SK-N-SH (cell line): ENCODE results near the gene GYG1. TPM values are rescaled to one million over a fixed set of nuclear protein-coding genes. Genes with fewer than 3 reads are reported as not detected.
"Not testable (repeated sequence)": the region's sequence is repeated elsewhere in the genome, so short reads cannot be mapped to it uniquely, and the experiment has no call there.

Source experiments
- CTCF ChIA-PET: fragments of 300-600, 350-600 bp; formaldehyde crosslinking; extraction: SDS; loops from one replicate; lab custom pipeline; 2021; lab: Yijun Ruan, JAX
- POLR2A ChIA-PET: fragments of 350-600 bp; sonication (Branson Sonifier 250); formaldehyde crosslinking; extraction: SDS; loops from one replicate; lab custom pipeline; 2020; ENCODE audit warnings: antibody characterized with exemption, inconsistent platforms; lab: Yijun Ruan, JAX
- DNase-seq: peaks from one replicate; pipeline ENCODE4 v3.0.0; 2012
- H2AFZ ChIP-seq: fragments of 200-600 bp; sonication (generic); 2 replicates; pipeline ENCODE4 v1.8.1; 2016; ENCODE audit warnings: antibody characterized with exemption, mild to moderate bottlenecking, low read depth
- H3F3A ChIP-seq: fragments of 200-600 bp; sonication (generic); replicated peaks from 2 replicates; pipeline ENCODE3; 2016; ENCODE audit warnings: antibody characterized with exemption, mild to moderate bottlenecking; ENCODE audit not compliant: insufficient read depth
- H3K27ac ChIP-seq, 2 experiments: fragments of 200-500 bp in 1 of 2; fragments of 200-600 bp in 1 of 2; sonication (Bioruptor generic) in 1 of 2; sonication (generic), shearing (Covaris generic) in 1 of 2; 2 replicates each; pipeline versions ENCODE4 v1.5.1 to v1.6.1; 2014 to 2016; ENCODE audit warnings: low read depth in 2 of 2, inconsistent platforms in 1 of 2, low read length in 1 of 2, mild to moderate bottlenecking in 1 of 2, mixed read lengths in 1 of 2
- H3K27me3 ChIP-seq: fragments of 200-600 bp; sonication (generic), shearing (Covaris generic); 2 replicates; pipeline ENCODE4 v1.6.1; 2016; ENCODE audit warnings: mixed run types; ENCODE audit not compliant: insufficient read depth
- H3K36me3 ChIP-seq, 2 experiments: fragments of 200-500 bp in 1 of 2; fragments of 200-600 bp in 1 of 2; sonication (Bioruptor generic) in 1 of 2; sonication (generic) in 1 of 2; replicated peaks in 1 of 2; 2 replicates each; pipeline versions ENCODE3 to v1.5.1; 2014 to 2016; ENCODE audit warnings: low read length in 1 of 2, mild to moderate bottlenecking in 1 of 2; ENCODE audit not compliant: insufficient read depth in 2 of 2, control insufficient read depth in 1 of 2
- H3K4me1 ChIP-seq, 2 experiments: fragments of 200-500 bp in 1 of 2; fragments of 200-600 bp in 1 of 2; sonication (Bioruptor generic) in 1 of 2; sonication (generic), shearing (Covaris generic) in 1 of 2; 2 replicates each; pipeline versions ENCODE4 v1.5.1 to v1.6.1; 2014 to 2016; ENCODE audit warnings: low read depth in 1 of 2, low read length in 1 of 2, mixed run types in 1 of 2; ENCODE audit not compliant: insufficient read depth in 2 of 2, control insufficient read depth in 1 of 2
- H3K4me2 ChIP-seq: fragments of 200-600 bp; sonication (generic), shearing (Covaris generic); 2 replicates; pipeline ENCODE4 v1.6.1; 2017; ENCODE audit warnings: mixed run types
- H3K4me3 ChIP-seq, 2 experiments: fragments of 200-500 bp in 1 of 2; fragments of 200-600 bp in 1 of 2; sonication (Bioruptor generic) in 1 of 2; sonication (generic), shearing (Covaris generic) in 1 of 2; 2 replicates each; pipeline versions ENCODE4 v1.5.1 to v1.8.1; 2014 to 2016; ENCODE audit warnings: low read depth in 2 of 2, inconsistent platforms in 1 of 2, low read length in 1 of 2, mild to moderate bottlenecking in 1 of 2, mixed read lengths in 1 of 2, moderate library complexity in 1 of 2
- H3K79me2 ChIP-seq: fragments of 200-600 bp; sonication (generic); 2 replicates; pipeline ENCODE4 v1.8.1; 2017; ENCODE audit warnings: mild to moderate bottlenecking; ENCODE audit not compliant: insufficient read depth
- H3K9ac ChIP-seq: fragments of 200-600 bp; sonication (generic); 2 replicates; pipeline ENCODE4 v1.6.1; 2017; ENCODE audit warnings: mixed run types
- H3K9me2 ChIP-seq: fragments of 200-600 bp; sonication (generic); 2 replicates; pipeline ENCODE4 v1.6.1; 2017; ENCODE audit warnings: mixed run types
- H3K9me3 ChIP-seq: fragments of 200-600 bp; sonication (generic); 2 replicates; pipeline ENCODE4 v1.6.1; 2017; ENCODE audit warnings: mixed run types, mild to moderate bottlenecking, moderate library complexity
- H4K20me1 ChIP-seq: fragments of 200-600 bp; sonication (generic); 2 replicates; pipeline ENCODE4 v1.6.1; 2017; ENCODE audit warnings: mild to moderate bottlenecking, mixed run types; ENCODE audit not compliant: insufficient read depth
- EP300 ChIP-seq, 2 experiments: IDR thresholded peaks; 2 replicates each; pipeline versions ENCODE4 v1.4.0 to v1.6.1; 2012; ENCODE audit warnings: borderline replicate concordance in 1 of 2, low read depth in 1 of 2, low read length in 1 of 2
- GABPA ChIP-seq: IDR thresholded peaks from 2 replicates; pipeline ENCODE4 v1.4.0; 2012; ENCODE audit warnings: low read depth, mild to moderate bottlenecking
- JUND ChIP-seq: IDR thresholded peaks from 2 replicates; pipeline ENCODE4 v1.4.0; 2012
- MXI1 ChIP-seq: IDR thresholded peaks from 2 replicates; pipeline ENCODE4 v1.6.1; 2012; ENCODE audit warnings: mild to moderate bottlenecking, low read depth, low read length, improper control_type of control experiment
- NRF1 ChIP-seq: IDR thresholded peaks from 2 replicates; pipeline ENCODE4 v1.6.1; 2012; ENCODE audit warnings: low read depth, mild to moderate bottlenecking, low read length
- PBX3 ChIP-seq: IDR thresholded peaks from 2 replicates; pipeline ENCODE4; 2012
- RFX5 ChIP-seq: IDR thresholded peaks from 2 replicates; pipeline ENCODE4 v1.6.1; 2012; ENCODE audit warnings: mild to moderate bottlenecking, improper control_type of control experiment, low read length
- WGBS: methylation state at CpG from one replicate; pipeline ENCODE4 v1.1.6; 2017; ENCODE audit warnings: low lambda C conversion rate; 5-methylcytosine and 5-hydroxymethylcytosine counted together
- polyA plus RNA-seq, 3 experiments: library from polyadenylated mRNA; depleted of rRNA; stranded (reverse); fragments of >200 nt; gene quantifications; 2 replicates each; pipeline ENCODE4 v1.2.3, GENCODE V29; 2012

The GYG1 gene
- polyA plus RNA-seq, 1 of the 3 experiments (the other 2 are of a cell fraction): 16.8 TPM

- TF ChIP-seq MXI1 (no peak), NRF1 (no peak), EP300 (IDR thresholded peaks at IDR 0.05; ENCODE audit: borderline replicate concordance in 1 of 2, low read depth in 1 of 2, low read length in 1 of 2) (no peak)
- POLR2A ChIA-PET: no interaction called here
- no peak overlapping the region for H3K27ac ChIP-seq
- H3K4me1 ChIP-seq: no peaks in the 10 kb centered on the region
- H3K27me3 ChIP-seq: no peaks in the 10 kb centered on the region
- no peak overlapping the region for H2AFZ ChIP-seq
- H3K4me2 ChIP-seq: no peak overlapping the region
- no peak overlapping the region for H3K4me3 ChIP-seq
- H3K9me3 ChIP-seq: no peaks in the 10 kb centered on the region
- no peak for DNase-seq
- H3K9ac ChIP-seq: no peak overlapping the region
- no peaks in the 10 kb centered on the region for H3K36me3 ChIP-seq
- CTCF ChIA-PET: no interaction called here
- H3K79me2 ChIP-seq: no peaks in the 10 kb centered on the region
- H3K9me2 ChIP-seq: no peaks in the 10 kb centered on the region
- 78% methylated on average over 6 of the region's 6 CpGs for WGBS
- no peaks in the 10 kb centered on the region for H3F3A ChIP-seq
- H4K20me1 ChIP-seq: no peaks in the 10 kb centered on the region
These were observed 15.6 kb upstream of the GYG1 start for GRCh38 chr3:148975696-148976095.

- no peaks in the 10 kb centered on the region for H3K36me3 ChIP-seq
- H3F3A ChIP-seq: no peaks in the 10 kb centered on the region
- no peaks in the 10 kb centered on the region for H4K20me1 ChIP-seq
- no peak overlapping the region for H2AFZ ChIP-seq
- no peaks in the 10 kb centered on the region for H3K9me3 ChIP-seq
- no peak for DNase-seq
- CTCF ChIA-PET: interaction anchor here (0.6 kb wide), 1 partner anchor 291 kb away, joined by 3 read pairs; no protein-coding TSS in a partner anchor
- POLR2A ChIA-PET: no interaction called here
- no peak overlapping the region for H3K27ac ChIP-seq
- no peak overlapping the region for H3K4me3 ChIP-seq
- H3K9ac ChIP-seq: no peak overlapping the region
- H3K9me2 ChIP-seq: no peaks in the 10 kb centered on the region
- no peaks in the 10 kb centered on the region for H3K79me2 ChIP-seq
- TF ChIP-seq PBX3 (no peak), MXI1 (no peak), JUND (no peak), RFX5 (no peak), GABPA (no peak)
- H3K4me2 ChIP-seq: no peak overlapping the region
- WGBS: 73% methylated on average over 1 of the region's 1 CpG
- no peaks in the 10 kb centered on the region for H3K4me1 ChIP-seq
- H3K27me3 ChIP-seq: no peaks in the 10 kb centered on the region
These were observed 10.1 kb upstream of the GYG1 start for GRCh38 chr3:148981273-148981672.

DNA sequence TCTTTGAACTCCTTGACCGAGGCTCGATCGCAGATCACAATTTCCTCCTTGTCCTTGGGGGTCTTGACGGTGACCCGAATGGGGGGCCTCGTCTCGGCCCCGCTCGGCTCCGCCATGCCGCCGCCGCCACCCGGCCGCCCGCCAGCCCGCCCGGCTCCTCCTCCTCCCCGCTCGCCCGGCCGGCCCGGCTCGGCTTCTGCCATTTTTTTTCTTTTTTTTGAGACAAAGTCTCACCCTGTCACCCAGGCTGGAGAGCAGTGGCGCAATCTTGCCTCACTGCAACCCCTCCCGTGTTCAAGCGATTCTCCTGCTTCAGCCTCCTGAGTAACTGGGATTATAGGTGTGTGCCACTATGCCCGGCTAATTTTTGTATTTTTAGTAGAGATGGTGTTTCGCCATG lies 3.8 kb upstream of the GYG1 start:
- H3K27ac ChIP-seq, H3K9me3 ChIP-seq, CTCF ChIA-PET, POLR2A ChIA-PET, H3K4me3 ChIP-seq, H4K20me1 ChIP-seq, H3K9me2 ChIP-seq, H3K79me2 ChIP-seq, H3K27me3 ChIP-seq, H3K4me2 ChIP-seq, H3K4me1 ChIP-seq, H3K9ac ChIP-seq, H2AFZ ChIP-seq, H3K36me3 ChIP-seq, DNase-seq, H3F3A ChIP-seq: not testable (repeated sequence)
- WGBS: 96% methylated on average over 27 of the region's 29 CpGs
